Astrocyte of the spinal cord (primary cell): ENCODE measurements around the gene ATR.
"Not testable (repeated sequence)": the region's sequence is repeated elsewhere in the genome, so short reads cannot be mapped to it uniquely, and the experiment has no call there.

Experiments used
- DNase-seq: peaks from one replicate; pipeline ENCODE4 v3.0.0; 2011; ENCODE audit warnings: low read depth, low spot score
- H3K4me3 ChIP-seq: 2 replicates; pipeline ENCODE4 v1.5.1; 2011; ENCODE audit warnings: low read depth, mild to moderate bottlenecking, low read length, moderate library complexity
- in situ Hi-C: cut with HindIII; loops from 2 replicates; pipeline ENCODE4 v1.10.0; 2017; ENCODE audit warnings: low sequenced_read_pairs
- TF ChIP-seq, protein P1 (sequence below): IDR thresholded peaks from 2 replicates; pipeline ENCODE4 v1.5.1; 2012; ENCODE audit warnings: low read depth, mild to moderate bottlenecking, low read length, inconsistent platforms

Gene ATR

GRCh38 chr3:142604940-142605339, 26.4 kb upstream of the ATR start:
- in situ Hi-C loops = no loop called here
- no peak overlapping the region for H3K4me3 ChIP-seq
- TF ChIP-seq, protein P1, sequence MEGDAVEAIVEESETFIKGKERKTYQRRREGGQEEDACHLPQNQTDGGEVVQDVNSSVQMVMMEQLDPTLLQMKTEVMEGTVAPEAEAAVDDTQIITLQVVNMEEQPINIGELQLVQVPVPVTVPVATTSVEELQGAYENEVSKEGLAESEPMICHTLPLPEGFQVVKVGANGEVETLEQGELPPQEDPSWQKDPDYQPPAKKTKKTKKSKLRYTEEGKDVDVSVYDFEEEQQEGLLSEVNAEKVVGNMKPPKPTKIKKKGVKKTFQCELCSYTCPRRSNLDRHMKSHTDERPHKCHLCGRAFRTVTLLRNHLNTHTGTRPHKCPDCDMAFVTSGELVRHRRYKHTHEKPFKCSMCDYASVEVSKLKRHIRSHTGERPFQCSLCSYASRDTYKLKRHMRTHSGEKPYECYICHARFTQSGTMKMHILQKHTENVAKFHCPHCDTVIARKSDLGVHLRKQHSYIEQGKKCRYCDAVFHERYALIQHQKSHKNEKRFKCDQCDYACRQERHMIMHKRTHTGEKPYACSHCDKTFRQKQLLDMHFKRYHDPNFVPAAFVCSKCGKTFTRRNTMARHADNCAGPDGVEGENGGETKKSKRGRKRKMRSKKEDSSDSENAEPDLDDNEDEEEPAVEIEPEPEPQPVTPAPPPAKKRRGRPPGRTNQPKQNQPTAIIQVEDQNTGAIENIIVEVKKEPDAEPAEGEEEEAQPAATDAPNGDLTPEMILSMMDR = no peak
- DNase-seq = no peak

- H3K4me3 ChIP-seq, DNase-seq, in situ Hi-C loops: not testable (repeated sequence)
Observed at GRCh38 chr3:142603386-142603705, 24.8 kb upstream of the ATR start.

DNA sequence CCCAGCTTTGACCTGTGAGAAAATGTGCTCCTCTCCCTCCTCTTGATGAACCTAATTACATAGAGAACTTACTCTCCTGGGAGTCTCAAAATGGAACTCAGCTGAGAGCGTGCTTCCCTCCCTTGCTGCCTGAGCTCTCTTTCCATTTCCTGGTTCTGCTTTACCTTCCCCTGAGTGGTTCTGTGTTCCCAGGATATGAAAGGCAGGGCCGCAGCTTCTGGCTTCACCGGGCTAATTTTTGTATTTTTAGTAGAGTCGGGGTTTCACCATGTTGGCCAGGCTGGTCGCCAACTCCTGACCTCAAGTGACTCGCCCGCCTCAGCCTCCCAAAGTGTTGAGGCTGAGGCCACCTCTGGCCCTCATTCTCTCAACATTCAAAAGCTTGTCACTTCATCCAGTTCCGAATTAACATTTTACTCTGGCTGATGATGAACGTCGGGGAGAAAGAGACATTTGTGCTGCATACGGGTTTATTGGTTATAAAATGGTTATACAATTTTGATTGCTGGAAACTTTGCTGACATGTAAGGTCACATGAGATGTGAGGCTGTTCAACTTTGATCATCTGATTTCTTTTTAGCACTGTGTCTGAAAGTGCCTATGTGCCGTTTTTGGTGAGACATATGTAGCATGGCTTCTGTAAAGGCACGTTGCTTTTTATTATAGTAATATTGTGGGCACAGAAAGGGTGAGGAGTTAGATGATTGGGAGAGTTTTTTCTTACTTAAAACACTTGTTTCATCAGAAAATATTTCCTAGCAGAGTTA, 24.3 kb upstream of the ATR start:
- DNase-seq = no peak
- in situ Hi-C loops = no loop called here
- TF ChIP-seq, protein P1 = no peak
- H3K4me3 ChIP-seq = no peak overlapping the region

GRCh38 chr3:142601713-142602112, 23.2 kb upstream of the ATR start:
- in situ Hi-C loops = no loop called here
- no peak for DNase-seq
- TF ChIP-seq, protein P1 = no peak
- H3K4me3 ChIP-seq = no peak overlapping the region

- in situ Hi-C loops = loop anchor here (25.0 kb wide), 1 partner anchor 239 kb away; no protein-coding TSS in a partner anchor
- H3K4me3 ChIP-seq = no peak overlapping the region
- DNase-seq = no peak
- TF ChIP-seq, protein P1 = no peak
Observed at GRCh38 chr3:142597906-142598305, 19.4 kb upstream of the ATR start.

- DNase-seq = no peak
- in situ Hi-C loops = loop anchor here (25.0 kb wide), 1 partner anchor 241 kb away; no protein-coding TSS in a partner anchor
- H3K4me3 ChIP-seq = peak overlapping the region; percentile 58
- TF ChIP-seq, protein P1 = no peak
Observed at GRCh38 chr3:142596726-142597088, 18.2 kb upstream of the ATR start.

GRCh38 chr3:142595951-142596725, 17.6 kb upstream of the ATR start, which contains the start of gene PLS1:
PLS1 (plus strand) TSS chr3:142596393; CDS start chr3:142664238, 67,845 bp downstream.
- peak within 1 kb of the TSS; percentile 58 for H3K4me3 ChIP-seq
- in situ Hi-C loops = loop anchor here (25.0 kb wide), 1 partner anchor 241 kb away; no protein-coding TSS in a partner anchor
- peak; percentile 86 for DNase-seq
- TF ChIP-seq, protein P1 = no peak
